LNCAP (cell line): ENCODE measurements around the gene GPX5.

Source experiments
- CTCF ChIP-seq: fragments of 450-650 bp; IDR thresholded peaks from 2 replicates; pipeline ENCODE4 v1.5.1; 2017; ENCODE audit warnings: mild to moderate bottlenecking

Gene GPX5

GRCh38 chr6:28530777-28531176 is 5.1 kb downstream of the GPX5 start:
- TF ChIP-seq CTCF: no peak

- no peak; the same call in 1 of the 2 replicates for TF ChIP-seq CTCF
These were observed 5.9 kb downstream of the GPX5 start for GRCh38 chr6:28531479-28532128.

- no peak for TF ChIP-seq CTCF
These were observed 8.6 kb downstream of the GPX5 start for GRCh38 chr6:28534306-28534705.

- no peak for TF ChIP-seq CTCF
These were observed 9.2 kb downstream of the GPX5 start for GRCh38 chr6:28534875-28535274.

- no peak for TF ChIP-seq CTCF
These were observed 11.4 kb downstream of the GPX5 start for GRCh38 chr6:28537065-28537464.

- no peak for TF ChIP-seq CTCF
These were observed 11.9 kb downstream of the GPX5 start for GRCh38 chr6:28537509-28538140.

GRCh38 chr6:28541996-28542395 is 16.3 kb downstream of the GPX5 start:
- no peak for TF ChIP-seq CTCF
